Glutamatergic neuron (in vitro differentiated cells): ENCODE data around the gene TNRC18. TPM values are rescaled to one million over a fixed set of nuclear protein-coding genes. Genes with fewer than 3 reads are reported as not detected.

Source experiments
- DNase-seq: peaks from one replicate; pipeline ENCODE4 v3.0.0; 2022
- H3K27ac Mint-ChIP-seq: one replicate; pipeline ENCODE4 v1.8.0; 2020; ENCODE audit warnings: mild to moderate bottlenecking, mixed read lengths, inconsistent platforms; ENCODE audit not compliant: unreplicated experiment
- H3K27me3 Mint-ChIP-seq: one replicate; pipeline ENCODE4 v1.8.0; 2020; ENCODE audit warnings: mild to moderate bottlenecking, moderate library complexity, mixed read lengths, inconsistent platforms; ENCODE audit not compliant: unreplicated experiment
- H3K36me3 Mint-ChIP-seq: one replicate; pipeline ENCODE4 v1.8.0; 2020; ENCODE audit warnings: mild to moderate bottlenecking, mixed read lengths, inconsistent platforms; ENCODE audit not compliant: unreplicated experiment
- H3K4me1 Mint-ChIP-seq: one replicate; pipeline ENCODE4 v1.8.0; 2020; ENCODE audit warnings: mild to moderate bottlenecking, low read depth, mixed read lengths, inconsistent platforms; ENCODE audit not compliant: unreplicated experiment
- H3K4me3 Mint-ChIP-seq: one replicate; pipeline ENCODE4 v1.8.0; 2020; ENCODE audit warnings: mild to moderate bottlenecking, mixed read lengths, inconsistent platforms; ENCODE audit not compliant: unreplicated experiment
- H3K9me3 Mint-ChIP-seq: one replicate; pipeline ENCODE4 v1.8.0; 2020; ENCODE audit warnings: mild to moderate bottlenecking, moderate library complexity, mixed read lengths, inconsistent platforms; ENCODE audit not compliant: unreplicated experiment
- total RNA-seq: library from RNA; stranded (reverse); fragmentation: NEBNext Ultra II Directional; extraction: Animal tissue kit (Norgen Biotek cat#: 25700); gene quantifications from one replicate; pipeline ENCODE4 v1.2.1, GENCODE V29; 2021; ENCODE audit not compliant: unreplicated experiment
- TF ChIP-seq, protein P1 (sequence below): fragments of 200-600 bp; sonication (generic); IDR thresholded peaks from one replicate; pipeline ENCODE4 v1.5.0; 2021; ENCODE audit not compliant: partially characterized antibody, unreplicated experiment

TNRC18 gene
- total RNA-seq, 1 donor from 2014 or later: 54.6 TPM

DNA sequence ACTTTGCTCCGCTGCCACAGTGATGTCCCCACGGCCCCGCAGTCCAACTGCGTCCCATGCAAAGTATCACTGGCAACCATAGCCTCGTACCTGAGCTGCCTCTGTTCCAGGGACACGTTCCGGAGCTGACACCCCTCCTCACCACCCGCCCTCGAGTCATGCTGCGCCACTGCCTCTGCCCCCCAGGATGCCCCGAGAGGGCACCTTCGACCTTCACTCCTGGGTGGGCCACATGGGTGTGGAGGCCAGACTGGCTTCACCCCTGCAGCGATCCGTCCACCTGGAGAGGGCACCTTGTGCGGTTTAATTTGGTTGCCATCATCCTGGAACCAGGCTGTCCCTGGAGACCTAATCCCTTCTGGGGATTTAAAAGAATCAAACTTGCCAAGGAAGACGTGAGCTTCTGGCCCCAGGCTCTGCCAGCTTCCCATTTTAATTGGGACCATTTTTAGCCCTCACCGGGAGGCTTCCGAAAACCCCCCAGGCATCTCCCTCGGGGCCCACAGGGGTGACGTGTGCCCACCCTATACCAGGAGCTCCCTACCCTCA lies 19.2 kb upstream of the TNRC18 start:
- H3K27ac Mint-ChIP-seq: no peak overlapping the region
- TF ChIP-seq, protein P1, sequence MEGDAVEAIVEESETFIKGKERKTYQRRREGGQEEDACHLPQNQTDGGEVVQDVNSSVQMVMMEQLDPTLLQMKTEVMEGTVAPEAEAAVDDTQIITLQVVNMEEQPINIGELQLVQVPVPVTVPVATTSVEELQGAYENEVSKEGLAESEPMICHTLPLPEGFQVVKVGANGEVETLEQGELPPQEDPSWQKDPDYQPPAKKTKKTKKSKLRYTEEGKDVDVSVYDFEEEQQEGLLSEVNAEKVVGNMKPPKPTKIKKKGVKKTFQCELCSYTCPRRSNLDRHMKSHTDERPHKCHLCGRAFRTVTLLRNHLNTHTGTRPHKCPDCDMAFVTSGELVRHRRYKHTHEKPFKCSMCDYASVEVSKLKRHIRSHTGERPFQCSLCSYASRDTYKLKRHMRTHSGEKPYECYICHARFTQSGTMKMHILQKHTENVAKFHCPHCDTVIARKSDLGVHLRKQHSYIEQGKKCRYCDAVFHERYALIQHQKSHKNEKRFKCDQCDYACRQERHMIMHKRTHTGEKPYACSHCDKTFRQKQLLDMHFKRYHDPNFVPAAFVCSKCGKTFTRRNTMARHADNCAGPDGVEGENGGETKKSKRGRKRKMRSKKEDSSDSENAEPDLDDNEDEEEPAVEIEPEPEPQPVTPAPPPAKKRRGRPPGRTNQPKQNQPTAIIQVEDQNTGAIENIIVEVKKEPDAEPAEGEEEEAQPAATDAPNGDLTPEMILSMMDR: no peak
- DNase-seq: no peak
- peaks cover 6% of the 10 kb centered on the region for H3K4me1 Mint-ChIP-seq
- H3K4me3 Mint-ChIP-seq: no peak overlapping the region
- no peaks in the 10 kb centered on the region for H3K36me3 Mint-ChIP-seq
- peaks cover 6% of the 10 kb centered on the region for H3K27me3 Mint-ChIP-seq
- peaks cover 2% of the 10 kb centered on the region for H3K9me3 Mint-ChIP-seq

DNA sequence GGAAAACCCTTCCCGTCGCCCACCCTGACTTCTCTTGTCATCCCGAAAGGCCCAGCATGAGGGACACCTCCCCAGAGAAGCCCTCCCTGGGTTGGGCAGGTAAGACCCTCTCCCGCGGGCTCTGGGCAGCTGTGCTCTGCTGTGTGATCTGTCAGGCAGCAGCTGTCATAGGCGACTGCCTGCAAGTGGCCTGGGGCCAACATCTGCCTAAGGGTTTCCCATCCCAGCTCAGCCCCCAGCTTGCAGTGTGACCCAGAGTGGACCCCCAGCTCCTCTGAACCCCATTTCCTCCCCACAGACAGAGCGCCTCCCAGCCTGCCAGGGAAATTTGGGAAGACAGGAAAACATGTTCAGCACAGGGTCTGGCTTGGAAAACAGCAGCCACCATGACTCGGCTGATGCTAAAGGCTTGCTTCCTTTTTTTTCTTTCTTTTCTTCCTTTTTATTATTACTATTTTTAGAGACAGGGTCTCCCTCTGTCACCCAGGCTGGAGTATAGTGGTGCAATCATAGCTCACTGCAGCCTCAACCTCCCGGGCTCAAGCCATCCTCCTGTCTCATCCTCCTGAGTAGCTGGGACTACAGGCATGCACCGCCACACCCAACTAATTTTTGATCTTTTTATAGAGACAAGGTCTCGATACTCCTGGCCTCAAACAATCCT lies 18.3 kb upstream of the TNRC18 start:
- TF ChIP-seq, protein P1: no peak
- no peak for DNase-seq
- Mint-ChIP-seq H3K36me3 (peaks cover 5% of the 10 kb centered on the region), H3K9me3 (peaks cover 3% of the 10 kb centered on the region), H3K4me3 (no peak overlapping the region), H3K27me3 (peaks cover 8% of the 10 kb centered on the region), H3K4me1 (peaks cover 6% of the 10 kb centered on the region), H3K27ac (peak overlapping the region; percentile 76)

DNA sequence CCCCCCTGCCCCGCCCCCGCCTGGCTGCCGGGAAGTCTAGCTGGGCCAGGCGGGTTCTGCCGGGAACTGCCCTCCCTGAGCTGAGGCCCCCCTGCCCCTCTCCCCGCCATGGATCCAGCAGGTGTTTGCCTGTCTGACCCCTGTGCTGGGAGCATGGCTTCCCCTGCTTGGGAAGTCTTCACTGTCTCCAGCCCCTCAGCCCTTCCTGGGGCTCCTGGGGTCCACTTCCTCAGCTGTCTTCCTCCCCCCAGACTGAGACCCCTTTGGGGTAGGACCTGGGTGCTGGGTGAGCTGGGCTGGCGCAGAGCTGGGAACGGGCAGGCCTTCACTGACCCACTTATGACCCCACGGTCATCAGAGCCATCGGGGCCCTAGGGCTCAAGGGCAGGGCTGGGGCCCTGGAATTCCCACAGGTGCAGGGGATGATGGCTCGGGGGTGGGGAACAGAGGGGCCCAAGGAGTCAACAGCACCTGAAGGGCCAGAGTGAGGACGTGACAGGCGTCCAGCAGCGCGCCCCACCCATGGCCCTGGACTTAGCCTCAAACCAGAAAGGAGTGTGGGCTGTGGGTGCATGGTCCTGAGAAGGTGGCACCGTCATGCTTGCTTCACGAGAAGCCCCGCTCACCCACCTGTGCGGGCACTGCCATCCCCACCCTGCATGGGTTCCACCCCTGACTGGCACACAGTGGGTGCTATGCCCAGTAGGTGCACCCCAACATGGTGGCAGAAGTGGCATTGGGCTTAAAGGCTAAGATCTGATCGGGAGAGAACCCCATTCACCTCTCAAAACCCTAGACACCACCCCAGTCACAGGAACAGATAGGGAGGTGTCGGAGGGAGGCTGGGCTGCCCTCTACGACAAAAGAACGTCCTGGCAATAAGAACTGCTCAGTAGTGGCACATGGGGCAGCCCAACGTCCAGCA lies 16.2 kb upstream of the TNRC18 start:
- peaks cover 4% of the 10 kb centered on the region for H3K9me3 Mint-ChIP-seq
- DNase-seq: no peak
- H3K27me3 Mint-ChIP-seq: peaks cover 16% of the 10 kb centered on the region
- peak overlapping the region; percentile 34 for H3K4me3 Mint-ChIP-seq
- peaks cover 5% of the 10 kb centered on the region for H3K36me3 Mint-ChIP-seq
- H3K4me1 Mint-ChIP-seq: peaks cover 4% of the 10 kb centered on the region
- H3K27ac Mint-ChIP-seq: no peak overlapping the region
- TF ChIP-seq, protein P1: no peak

DNA sequence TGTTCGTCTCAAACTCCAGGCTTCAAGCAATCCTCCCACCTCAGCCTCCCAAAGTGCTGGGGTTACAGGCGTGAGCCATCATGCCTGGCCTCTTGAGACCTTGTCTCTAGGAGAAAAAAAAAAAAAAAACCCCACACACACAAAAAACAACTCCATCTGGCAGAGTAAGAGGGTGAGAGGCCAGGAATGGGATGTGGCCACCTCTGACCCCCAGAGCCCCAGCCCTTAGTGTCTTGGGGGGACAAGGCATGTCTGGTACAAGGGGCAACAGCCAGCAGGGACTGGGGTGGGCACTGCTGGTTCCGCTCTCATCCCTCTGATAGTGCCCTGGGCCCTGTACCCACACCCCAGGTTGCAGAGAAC lies 15.6 kb upstream of the TNRC18 start:
- peaks cover 16% of the 10 kb centered on the region for H3K27me3 Mint-ChIP-seq
- no peak overlapping the region for H3K4me3 Mint-ChIP-seq
- H3K4me1 Mint-ChIP-seq: peaks cover 4% of the 10 kb centered on the region
- TF ChIP-seq, protein P1: no peak
- peaks cover 4% of the 10 kb centered on the region for H3K9me3 Mint-ChIP-seq
- H3K36me3 Mint-ChIP-seq: peaks cover 9% of the 10 kb centered on the region
- H3K27ac Mint-ChIP-seq: no peak overlapping the region
- no peak for DNase-seq
